Measurements from ENCODE around the gene SH3YL1. TPM values are rescaled to one million over a fixed set of nuclear protein-coding genes. Genes with fewer than 3 reads are reported as not detected.

SH3YL1 gene, protein sequence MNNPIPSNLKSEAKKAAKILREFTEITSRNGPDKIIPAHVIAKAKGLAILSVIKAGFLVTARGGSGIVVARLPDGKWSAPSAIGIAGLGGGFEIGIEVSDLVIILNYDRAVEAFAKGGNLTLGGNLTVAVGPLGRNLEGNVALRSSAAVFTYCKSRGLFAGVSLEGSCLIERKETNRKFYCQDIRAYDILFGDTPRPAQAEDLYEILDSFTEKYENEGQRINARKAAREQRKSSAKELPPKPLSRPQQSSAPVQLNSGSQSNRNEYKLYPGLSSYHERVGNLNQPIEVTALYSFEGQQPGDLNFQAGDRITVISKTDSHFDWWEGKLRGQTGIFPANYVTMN
- total RNA-seq: 10 to 100 TPM; 89.2 to 92.0 TPM
- 10 to 100 TPM; 38.1 to 62.8 (median 47.4) TPM for polyA plus RNA-seq
- total RNA-seq: 32.2 to 115 (median 61.3) reads per million in 6 experiments

DNA sequence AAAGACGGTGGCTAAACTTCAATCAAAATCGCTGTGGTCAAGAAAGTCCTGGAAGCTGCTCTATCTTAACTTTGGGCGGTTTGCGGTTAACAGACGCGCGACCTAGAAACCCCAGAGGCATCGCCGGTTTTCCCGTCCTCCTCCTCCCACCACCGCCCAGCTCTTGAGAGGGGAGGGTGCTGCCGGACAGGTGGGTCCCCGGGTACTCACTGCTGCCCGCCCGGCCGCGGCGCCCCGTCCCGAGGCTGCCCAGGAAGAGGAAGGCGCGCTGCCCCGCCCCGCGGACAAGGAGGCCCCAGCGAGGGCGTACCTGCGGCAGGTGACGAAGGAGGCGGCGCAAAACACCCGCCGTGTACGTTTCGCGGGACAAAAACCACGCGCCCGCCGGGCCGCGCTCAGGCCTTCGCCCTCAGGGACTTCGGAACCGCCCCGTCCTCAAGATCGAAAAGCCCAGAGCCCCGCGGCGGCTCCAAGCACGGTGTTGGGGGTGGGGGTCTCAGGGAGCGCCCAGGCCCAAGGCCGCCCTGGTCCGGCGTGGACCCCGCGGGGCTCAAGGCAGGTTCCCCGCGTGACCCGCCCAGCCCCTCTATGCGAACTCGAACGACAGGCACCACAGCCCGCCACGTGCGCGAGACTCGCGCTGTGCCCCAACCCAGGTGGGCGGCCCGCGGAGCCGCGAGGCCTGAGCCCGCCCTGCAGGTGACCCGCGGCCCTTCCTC is at the start of gene SH3YL1:
SH3YL1 (minus strand) TSS at position 259 of the 719 bp plus-strand sequence; CDS start at position 211, 48 bp downstream.
- Mint-ChIP-seq H3K9me3 (peaks cover 0 to 5% (median 1%) of the 10 kb centered on the region in 9 donors), H3K4me3 (peak within 1 kb of the TSS; percentile 91 to 97 (median 93)), H3K27me3 (peaks cover 0 to 1% (median 0%) of the 10 kb centered on the region in 5 donors), H3K36me3 (peaks cover 5 to 20% (median 19%) of the 10 kb centered on the region in 3 donors), H3K27ac (peak within 1 kb of the TSS; percentile 86 to 98 (median 98)), H3K4me1 (peaks cover 19 to 50% (median 43%) of the 10 kb centered on the region in 4 donors)
- POLR2A ChIA-PET: interaction anchor here (1.1 to 3.2 kb wide), 5 partner anchors 10 to 166 kb away, joined by 3 to 15 read pairs (median 4); no protein-coding TSS in a partner anchor
- ATAC-seq: peak; percentile 33 to 45
- peak; percentile 40 to 86 (median 65) for DNase-seq

DNA sequence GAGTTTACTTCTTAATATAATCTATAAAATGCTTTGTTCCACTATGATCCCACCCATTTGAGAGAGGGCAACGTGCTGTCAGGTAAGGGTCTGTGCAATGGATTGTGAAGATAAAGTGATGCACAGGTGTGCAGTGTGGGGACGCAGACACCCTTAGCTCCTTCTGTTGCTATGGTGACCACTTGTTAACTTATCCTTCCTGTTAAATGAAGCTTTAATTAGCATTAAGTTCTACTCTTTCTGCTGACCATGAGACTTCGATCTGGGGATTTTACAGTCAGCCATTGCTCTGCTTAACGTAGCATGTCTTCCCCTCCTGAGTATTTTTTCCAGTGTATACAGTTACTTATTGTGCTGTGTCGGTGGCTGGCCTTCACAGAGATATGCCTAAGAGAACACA is 47.2 kb upstream of the SH3YL1 start:
- Mint-ChIP-seq H3K27ac (no peak overlapping the region), H3K27me3 (peaks cover 0 to 7% (median under 1%) of the 10 kb centered on the region in 5 donors), H3K4me3 (no peak overlapping the region), H3K36me3 (no peaks in the 10 kb centered on the region), H3K4me1 (peaks cover 0 to 3% (median 0%) of the 10 kb centered on the region in 4 donors), H3K9me3 (no peaks in the 10 kb centered on the region)
- ATAC-seq (no peak), DNase-seq (no peak)
- POLR2A ChIA-PET: no interaction called here

DNA sequence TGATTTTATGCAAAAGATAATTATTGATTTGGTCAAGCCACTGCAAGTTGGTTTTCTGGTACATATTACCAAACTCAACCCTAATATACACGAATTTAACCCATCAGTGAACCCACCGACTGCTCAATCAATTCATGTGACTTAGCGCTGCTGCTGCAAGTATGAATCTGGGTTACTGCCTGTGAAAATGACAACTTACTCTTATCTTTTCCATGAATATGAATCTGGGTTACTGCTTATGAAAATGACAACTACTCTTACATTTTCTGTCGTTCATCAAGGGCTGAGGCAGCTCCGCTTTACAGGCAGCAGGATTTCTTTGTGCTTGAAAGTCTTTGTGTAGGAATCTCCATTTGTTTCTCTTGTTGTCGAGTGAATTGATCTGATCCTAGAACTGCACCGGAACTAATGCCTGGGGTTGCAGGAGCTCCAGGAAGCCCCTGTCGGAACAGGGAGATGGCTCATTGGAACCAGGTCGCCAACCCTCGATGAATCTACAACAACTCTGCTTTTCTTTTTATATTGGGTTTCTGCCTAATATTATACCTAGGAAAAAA is 46.2 kb upstream of the SH3YL1 start:
- Mint-ChIP-seq H3K4me3 (no peak overlapping the region), H3K4me1 (peaks cover 0 to 3% (median 0%) of the 10 kb centered on the region in 4 donors), H3K9me3 (no peaks in the 10 kb centered on the region), H3K36me3 (no peaks in the 10 kb centered on the region), H3K27ac (no peak overlapping the region), H3K27me3 (peaks cover 0 to 6% (median 3%) of the 10 kb centered on the region in 5 donors)
- POLR2A ChIA-PET: no interaction called here
- DNase-seq (no peak), ATAC-seq (no peak)

DNA sequence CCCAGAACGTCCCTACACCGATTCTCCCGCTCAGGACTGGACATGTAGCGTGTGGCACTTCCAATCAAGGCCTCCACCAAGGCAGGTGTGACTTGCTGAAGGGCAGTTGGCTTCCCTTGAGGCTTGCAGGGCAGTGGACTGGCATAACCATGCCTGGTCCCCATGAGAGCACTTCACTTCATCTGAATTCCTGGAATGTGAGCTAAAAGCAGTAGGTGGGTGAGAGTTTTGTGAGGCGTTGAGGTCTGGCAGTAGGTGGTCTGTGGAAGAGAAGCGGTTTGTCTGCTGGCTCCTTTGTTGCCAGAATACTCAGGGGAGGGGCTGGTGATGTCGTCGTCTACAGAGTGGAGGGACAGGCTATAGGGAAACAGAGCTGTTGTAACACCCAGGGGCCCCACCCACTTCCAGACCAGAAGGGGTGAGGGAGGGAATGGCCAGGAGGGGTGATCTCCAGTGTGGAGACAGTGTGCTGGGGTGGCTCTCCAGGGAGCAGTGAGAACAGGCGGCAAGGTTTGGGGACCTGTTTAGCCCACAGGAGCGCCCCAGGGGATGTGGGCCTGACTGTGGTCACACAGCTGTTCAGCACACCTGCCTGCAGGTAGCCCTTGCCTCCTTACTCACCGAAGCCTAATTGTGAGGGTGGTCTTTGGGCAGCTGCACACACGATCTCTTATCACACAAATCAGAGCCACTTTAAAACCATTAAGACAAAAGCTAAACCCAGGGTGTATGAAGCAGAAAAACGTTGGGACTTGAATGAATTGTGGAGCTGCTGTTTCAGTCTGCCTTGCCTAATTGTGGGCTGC is 45.5 kb upstream of the SH3YL1 start:
- Mint-ChIP-seq H3K27me3 (peaks cover 0 to 6% (median 3%) of the 10 kb centered on the region in 5 donors), H3K9me3 (no peaks in the 10 kb centered on the region), H3K4me1 (peaks cover 0 to 3% (median 0%) of the 10 kb centered on the region in 4 donors), H3K4me3 (no peak overlapping the region), H3K27ac (no peak overlapping the region), H3K36me3 (no peaks in the 10 kb centered on the region)
- DNase-seq (no peak), ATAC-seq (no peak)
- POLR2A ChIA-PET: no interaction called here

DNA sequence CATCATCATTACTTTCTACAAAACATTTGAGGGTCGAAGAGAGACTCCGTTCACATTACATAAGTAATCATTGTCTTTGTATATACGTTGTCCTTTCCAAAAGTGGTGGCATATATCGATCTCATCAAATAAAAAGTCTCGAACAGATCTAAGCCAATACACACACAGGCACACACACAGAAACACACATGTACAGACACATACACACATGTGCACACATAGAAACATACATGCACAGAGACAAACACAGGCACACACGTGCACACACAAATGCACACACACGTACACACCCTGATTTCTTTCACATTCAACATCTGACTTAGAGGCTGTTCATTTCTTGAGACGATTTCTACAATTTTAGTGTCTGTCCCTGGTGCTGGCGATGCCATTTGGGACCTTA is 41.5 kb upstream of the SH3YL1 start:
- Mint-ChIP-seq H3K4me3 (no peak overlapping the region), H3K4me1 (peaks cover 0 to 3% (median 0%) of the 10 kb centered on the region in 4 donors), H3K27ac (no peak overlapping the region), H3K27me3 (peaks cover 0 to 6% (median 0%) of the 10 kb centered on the region in 5 donors), H3K9me3 (peaks cover 0 to 24% (median 12%) of the 10 kb centered on the region in 9 donors), H3K36me3 (peaks cover 0 to 6% (median 0%) of the 10 kb centered on the region in 3 donors)
- POLR2A ChIA-PET: no interaction called here
- DNase-seq: no peak
- ATAC-seq: no peak

DNA sequence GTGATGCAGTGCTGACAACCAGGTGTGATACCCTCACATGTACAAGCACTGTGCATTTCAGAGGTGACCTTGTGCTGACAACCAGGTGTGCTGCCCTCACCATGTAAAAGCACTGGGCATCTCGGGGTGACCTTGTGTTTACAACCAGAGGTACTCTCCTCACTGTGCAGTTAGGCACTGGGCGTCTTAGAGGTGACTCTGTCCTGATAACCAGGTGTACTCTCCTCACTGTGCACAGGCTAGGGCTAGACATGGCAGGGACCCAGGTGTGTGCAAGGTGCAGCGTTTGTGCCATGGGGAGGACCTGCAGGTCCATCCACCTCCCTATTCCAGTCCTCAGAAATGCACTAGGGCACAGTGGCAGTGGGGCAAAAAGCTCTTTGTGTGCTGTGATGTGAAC is 32.5 kb upstream of the SH3YL1 start:
- Mint-ChIP-seq H3K4me1 (no peaks in the 10 kb centered on the region), H3K9me3 (peaks cover 0 to 19% (median 2%) of the 10 kb centered on the region in 9 donors), H3K27ac (peak overlapping the region in 1 of 10 donors; percentile 58), H3K36me3 (peaks cover 0 to 13% (median 1%) of the 10 kb centered on the region in 3 donors), H3K4me3 (no peak overlapping the region), H3K27me3 (peaks cover 14 to 29% (median 18%) of the 10 kb centered on the region in 5 donors)
- DNase-seq (no peak), ATAC-seq (no peak)
- POLR2A ChIA-PET: no interaction called here

DNA sequence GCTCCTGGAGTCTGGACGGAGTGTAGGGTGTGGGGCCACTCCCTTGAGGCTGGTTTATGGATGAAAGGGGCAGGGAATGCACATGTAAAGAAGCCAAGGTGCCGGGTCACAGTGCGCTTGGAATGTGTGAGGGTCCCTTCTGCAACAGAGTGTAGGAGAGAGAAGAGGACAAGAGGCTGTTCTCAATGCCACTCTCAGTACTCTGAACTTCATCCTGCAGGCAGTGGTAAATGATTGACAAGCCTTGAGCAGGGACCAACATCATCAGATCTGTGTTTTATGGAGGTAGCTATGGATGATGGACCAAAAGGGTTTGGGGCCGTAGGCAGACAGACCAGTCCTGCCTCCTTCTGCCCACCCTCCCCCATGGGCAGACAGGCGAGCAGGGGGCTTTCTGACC is 31.3 kb upstream of the SH3YL1 start:
- DNase-seq: no peak
- Mint-ChIP-seq H3K4me1 (peaks cover 0 to 2% (median 1%) of the 10 kb centered on the region in 4 donors), H3K9me3 (peaks cover 0 to 9% (median 0%) of the 10 kb centered on the region in 9 donors), H3K27me3 (peaks cover 15 to 37% (median 18%) of the 10 kb centered on the region in 5 donors), H3K4me3 (no peak overlapping the region), H3K27ac (no peak overlapping the region), H3K36me3 (peaks cover 0 to 7% (median 0%) of the 10 kb centered on the region in 3 donors)
- POLR2A ChIA-PET: no interaction called here
- ATAC-seq: no peak

DNA sequence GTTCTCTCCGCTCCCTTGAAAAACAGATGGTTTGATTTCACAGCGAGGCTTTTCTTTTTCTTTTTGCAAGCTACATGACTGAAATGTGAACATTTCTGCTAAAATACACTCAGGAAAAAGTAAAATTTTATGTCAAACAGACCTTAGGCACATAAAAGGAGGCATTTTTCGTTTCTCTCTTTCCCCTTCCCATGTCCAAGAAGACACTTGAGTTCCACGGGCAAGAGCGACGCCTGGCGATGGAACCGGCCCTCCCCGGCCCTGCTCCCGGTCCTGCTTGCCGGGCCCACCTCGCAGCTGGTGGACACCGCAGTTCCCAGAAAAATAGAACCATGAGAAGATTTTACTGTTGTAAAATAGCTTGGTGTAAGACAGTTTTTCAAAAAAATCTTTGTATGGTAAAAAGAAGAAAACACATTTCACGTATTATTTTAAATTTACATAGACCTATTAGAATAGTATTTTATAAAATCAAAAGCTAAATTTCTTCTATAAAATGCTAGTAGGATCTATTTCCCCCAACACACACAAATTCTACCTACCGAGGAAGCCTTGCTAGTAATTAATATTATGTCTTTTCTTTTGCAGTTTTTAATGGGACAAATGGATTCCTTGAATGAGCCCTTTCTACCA is 26.4 kb upstream of the SH3YL1 start:
- peak; percentile 22 to 77 (median 40) for DNase-seq
- Mint-ChIP-seq H3K9me3 (no peaks in the 10 kb centered on the region), H3K27me3 (peaks cover 11 to 32% (median 18%) of the 10 kb centered on the region in 5 donors), H3K4me3 (peak overlapping the region; percentile 75 to 88 (median 80)), H3K4me1 (peaks cover 0 to 16% (median 9%) of the 10 kb centered on the region in 4 donors), H3K27ac (peak overlapping the region in 1 of 10 donors; percentile 16), H3K36me3 (no peaks in the 10 kb centered on the region)
- POLR2A ChIA-PET: interaction anchor here (0.7 to 1.5 kb wide), 2 partner anchors 10 to 114 kb away, joined by 3 read pairs; no protein-coding TSS in a partner anchor
- ATAC-seq: peak; percentile 53 to 58

DNA sequence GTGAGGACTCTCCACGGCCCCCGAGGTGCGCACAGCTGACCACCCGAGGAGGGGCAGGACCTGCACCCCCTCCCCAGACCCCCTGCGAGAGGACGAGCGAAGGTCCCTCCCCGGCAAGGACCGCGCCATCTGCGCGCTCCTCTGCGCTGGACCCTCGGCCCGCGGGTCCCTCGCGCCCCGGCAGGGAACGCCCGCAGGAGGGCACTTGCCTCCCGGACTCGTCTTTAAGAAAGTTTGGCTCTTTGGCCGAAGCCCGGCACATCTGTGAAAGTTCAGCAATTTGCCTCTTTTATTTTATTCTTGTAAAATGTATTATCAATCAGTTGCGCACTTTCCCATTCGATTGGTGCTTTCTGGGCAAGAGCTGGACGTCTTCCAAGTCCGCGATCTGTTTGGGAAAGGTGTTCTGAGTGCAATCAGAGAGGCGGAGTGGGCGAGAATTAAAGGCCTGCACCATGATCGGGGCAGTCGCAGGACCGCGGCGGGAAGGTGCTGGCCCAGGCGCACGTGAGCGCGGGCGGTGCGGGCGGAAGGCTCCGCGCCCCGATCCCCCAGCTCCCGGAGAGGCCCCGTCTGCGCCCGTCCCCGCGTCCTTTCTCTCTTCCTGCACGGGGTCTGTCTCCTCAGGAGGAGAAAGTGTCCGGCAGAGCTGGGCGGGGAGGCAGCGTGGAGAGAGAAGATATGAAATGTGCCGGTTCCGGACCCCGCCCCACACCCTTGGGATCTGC is 25.7 kb upstream of the SH3YL1 start:
- Mint-ChIP-seq H3K9me3 (no peaks in the 10 kb centered on the region), H3K36me3 (no peaks in the 10 kb centered on the region), H3K4me3 (peak overlapping the region; percentile 75 to 88 (median 80)), H3K4me1 (peaks cover 0 to 16% (median 9%) of the 10 kb centered on the region in 4 donors), H3K27me3 (peaks cover 7 to 28% (median 12%) of the 10 kb centered on the region in 5 donors), H3K27ac (peak overlapping the region in 1 of 10 donors; percentile 16)
- peak in 2 of 10 donors; percentile 29 to 31 for DNase-seq
- POLR2A ChIA-PET: interaction anchor here (1.5 kb wide), 1 partner anchor 114 kb away, joined by 3 read pairs; no protein-coding TSS in a partner anchor
- ATAC-seq: peak; percentile 55 to 61

DNA sequence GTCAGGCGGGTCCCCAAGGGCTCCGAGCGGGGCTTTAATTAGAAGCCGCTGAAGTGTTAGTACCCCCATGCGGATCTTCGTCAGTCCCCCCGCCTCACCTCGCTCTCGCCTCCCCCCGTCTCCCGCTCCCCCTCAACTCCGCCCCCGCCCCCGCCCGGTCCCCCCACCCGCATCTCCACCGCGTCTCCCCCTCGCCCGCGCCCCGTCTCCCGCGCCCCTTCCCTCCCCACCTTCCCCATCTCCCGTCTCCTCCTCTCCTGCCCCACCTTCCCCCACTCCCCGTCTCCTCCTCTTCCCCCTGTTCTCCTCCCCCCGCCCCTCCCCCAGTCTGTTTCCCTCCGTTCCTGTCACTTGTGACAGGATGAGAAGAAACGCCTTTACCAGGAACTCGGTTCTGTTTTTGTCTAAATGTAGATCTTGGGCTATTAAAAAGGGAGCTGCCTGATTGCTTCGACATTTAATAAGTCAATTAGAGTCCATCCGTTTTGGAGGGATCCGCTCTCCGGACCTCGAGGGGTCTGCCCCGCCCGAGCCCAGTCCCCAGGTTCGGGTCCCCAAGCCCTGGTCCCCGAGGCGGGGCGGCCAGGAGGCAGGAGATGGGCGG is 25.0 kb upstream of the SH3YL1 start:
- H3K27me3 Mint-ChIP-seq: peaks cover 7 to 28% (median 9%) of the 10 kb centered on the region in 5 donors
- peak overlapping the region in 8 of 10 donors; percentile 39 to 80 (median 52) for H3K4me3 Mint-ChIP-seq
- H3K27ac Mint-ChIP-seq: no peak overlapping the region
- no peak for DNase-seq
- H3K4me1 Mint-ChIP-seq: peaks cover 0 to 16% (median 9%) of the 10 kb centered on the region in 4 donors
- no peak for ATAC-seq
- POLR2A ChIA-PET: interaction anchor here (1.5 kb wide), 1 partner anchor 113 kb away, joined by 3 read pairs; no protein-coding TSS in a partner anchor
- no peaks in the 10 kb centered on the region for H3K36me3 Mint-ChIP-seq
- no peaks in the 10 kb centered on the region for H3K9me3 Mint-ChIP-seq

Measured in naive thymus-derived CD8-positive, alpha-beta T cell (primary cell).